Erythroblast (primary cell): ENCODE measurements around the gene CCAR1.

Source experiments
- GATA1 ChIP-seq: IDR thresholded peaks from 2 replicates; pipeline ENCODE4 v1.6.1; 2011; ENCODE audit warnings: low read depth, mild to moderate bottlenecking, control low read depth, low read length, moderate library complexity
- POLR2A ChIP-seq: IDR thresholded peaks from 2 replicates; pipeline ENCODE4 v1.6.1; 2011; ENCODE audit warnings: mild to moderate bottlenecking, low read length

GRCh38 chr10:68684413-68684812 lies 36.6 kb upstream of the CCAR1 start:
- no peak for TF ChIP-seq POLR2A
- TF ChIP-seq GATA1, result no peak
